ENCODE results near the gene ARHGAP22. TPM values are rescaled to one million over a fixed set of nuclear protein-coding genes. Genes with fewer than 3 reads are reported as not detected.
A peak's percentile ranks its signal among the peaks of the same experiment; 100 is the strongest.

ARHGAP22 gene
- total and polyA plus RNA-seq, 2 experiments from 2014 or later = 3.2 to 7.8 TPM

DNA sequence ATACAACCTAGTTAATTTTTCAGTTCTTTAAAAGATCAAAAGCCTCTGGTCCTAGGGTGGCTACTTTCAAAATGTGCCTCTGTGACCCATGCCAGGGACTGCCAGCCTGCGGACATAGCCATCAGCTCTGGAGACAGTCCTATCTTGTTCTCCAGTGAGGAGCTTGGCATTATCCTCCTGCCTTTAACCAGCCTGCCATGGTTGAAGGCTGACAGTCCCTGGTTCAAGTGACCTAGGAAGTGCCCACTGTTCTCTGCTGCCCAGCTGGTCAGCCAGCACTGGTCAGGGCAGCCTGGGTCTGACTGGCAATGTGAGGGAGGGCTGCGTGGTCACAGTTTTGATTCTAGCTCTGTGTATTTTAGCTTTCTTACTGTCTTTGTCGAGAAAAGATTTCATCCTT is 18.1 kb upstream of the ARHGAP22 start:
- no peak overlapping the region for H3K27ac ChIP-seq
- TF ChIP-seq, protein P1, sequence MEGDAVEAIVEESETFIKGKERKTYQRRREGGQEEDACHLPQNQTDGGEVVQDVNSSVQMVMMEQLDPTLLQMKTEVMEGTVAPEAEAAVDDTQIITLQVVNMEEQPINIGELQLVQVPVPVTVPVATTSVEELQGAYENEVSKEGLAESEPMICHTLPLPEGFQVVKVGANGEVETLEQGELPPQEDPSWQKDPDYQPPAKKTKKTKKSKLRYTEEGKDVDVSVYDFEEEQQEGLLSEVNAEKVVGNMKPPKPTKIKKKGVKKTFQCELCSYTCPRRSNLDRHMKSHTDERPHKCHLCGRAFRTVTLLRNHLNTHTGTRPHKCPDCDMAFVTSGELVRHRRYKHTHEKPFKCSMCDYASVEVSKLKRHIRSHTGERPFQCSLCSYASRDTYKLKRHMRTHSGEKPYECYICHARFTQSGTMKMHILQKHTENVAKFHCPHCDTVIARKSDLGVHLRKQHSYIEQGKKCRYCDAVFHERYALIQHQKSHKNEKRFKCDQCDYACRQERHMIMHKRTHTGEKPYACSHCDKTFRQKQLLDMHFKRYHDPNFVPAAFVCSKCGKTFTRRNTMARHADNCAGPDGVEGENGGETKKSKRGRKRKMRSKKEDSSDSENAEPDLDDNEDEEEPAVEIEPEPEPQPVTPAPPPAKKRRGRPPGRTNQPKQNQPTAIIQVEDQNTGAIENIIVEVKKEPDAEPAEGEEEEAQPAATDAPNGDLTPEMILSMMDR (IDR thresholded peaks at IDR 0.05; ENCODE audit: low read depth, low read length) = no peak
- no peaks in the 10 kb centered on the region for H3K4me1 ChIP-seq (ENCODE audit: low read depth)
- no peak overlapping the region for H3K4me3 ChIP-seq
- H3K36me3 ChIP-seq = no peaks in the 10 kb centered on the region
- H3K27me3 ChIP-seq = no peaks in the 10 kb centered on the region
- DNase-seq (ENCODE audit: low read depth in 1 of 2, low spot score in 1 of 2) = no peak
- H3K9me3 ChIP-seq (ENCODE audit: low read depth) = no peaks in the 10 kb centered on the region

DNA sequence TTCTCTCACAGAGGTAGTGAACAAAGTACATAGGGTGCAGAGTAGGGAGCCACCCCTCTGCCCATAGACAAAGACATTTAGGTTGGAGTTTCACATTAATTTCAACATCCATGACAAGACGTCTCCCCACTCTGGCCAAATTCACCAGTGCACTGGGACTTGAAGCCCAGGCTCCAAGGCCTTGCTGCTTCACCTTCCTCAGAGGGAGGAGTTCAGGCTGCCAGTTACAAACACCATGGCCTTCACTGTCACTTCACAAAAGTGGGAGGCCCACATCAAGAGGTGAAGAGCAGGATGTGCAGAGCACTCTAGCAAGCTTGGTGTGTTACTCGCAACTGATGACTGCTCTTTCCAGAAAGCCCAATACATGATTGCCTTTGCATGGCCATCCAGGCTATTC is 15.8 kb upstream of the ARHGAP22 start:
- no peak for DNase-seq (ENCODE audit: low read depth in 1 of 2, low spot score in 1 of 2)
- TF ChIP-seq, protein P1 (IDR thresholded peaks at IDR 0.05; ENCODE audit: low read depth, low read length) = no peak
- Histone ChIP-seq H3K4me1 (ENCODE audit: low read depth) (no peaks in the 10 kb centered on the region), H3K4me3 (no peak overlapping the region), H3K36me3 (no peaks in the 10 kb centered on the region), H3K27ac (no peak overlapping the region), H3K27me3 (no peaks in the 10 kb centered on the region), H3K9me3 (ENCODE audit: low read depth) (no peaks in the 10 kb centered on the region)

DNA sequence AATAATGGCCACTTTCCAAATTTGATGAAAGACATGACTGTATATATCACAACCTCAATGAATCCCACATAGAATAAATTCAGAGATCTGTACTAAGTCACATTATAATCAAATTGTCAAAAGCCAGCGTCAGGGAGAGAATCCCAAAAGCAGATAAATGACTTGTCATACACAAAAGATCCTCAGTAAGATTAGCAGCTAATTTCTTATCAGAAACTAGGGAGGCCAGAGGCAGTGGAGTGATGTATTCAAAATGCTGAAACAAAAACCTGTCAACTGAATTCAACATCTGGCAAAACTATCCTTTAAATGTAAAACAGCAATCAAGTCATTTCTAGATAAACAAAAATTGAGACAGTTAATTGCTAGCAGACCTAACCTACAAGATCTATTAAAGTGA is 11.6 kb upstream of the ARHGAP22 start:
- Histone ChIP-seq H3K9me3 (ENCODE audit: low read depth) (no peaks in the 10 kb centered on the region), H3K27me3 (no peaks in the 10 kb centered on the region), H3K4me3 (no peak overlapping the region), H3K27ac (no peak overlapping the region), H3K36me3 (no peaks in the 10 kb centered on the region), H3K4me1 (ENCODE audit: low read depth) (no peaks in the 10 kb centered on the region)
- no peak for DNase-seq (ENCODE audit: low read depth in 1 of 2, low spot score in 1 of 2)
- TF ChIP-seq, protein P1 (IDR thresholded peaks at IDR 0.05; ENCODE audit: low read depth, low read length) = no peak

DNA sequence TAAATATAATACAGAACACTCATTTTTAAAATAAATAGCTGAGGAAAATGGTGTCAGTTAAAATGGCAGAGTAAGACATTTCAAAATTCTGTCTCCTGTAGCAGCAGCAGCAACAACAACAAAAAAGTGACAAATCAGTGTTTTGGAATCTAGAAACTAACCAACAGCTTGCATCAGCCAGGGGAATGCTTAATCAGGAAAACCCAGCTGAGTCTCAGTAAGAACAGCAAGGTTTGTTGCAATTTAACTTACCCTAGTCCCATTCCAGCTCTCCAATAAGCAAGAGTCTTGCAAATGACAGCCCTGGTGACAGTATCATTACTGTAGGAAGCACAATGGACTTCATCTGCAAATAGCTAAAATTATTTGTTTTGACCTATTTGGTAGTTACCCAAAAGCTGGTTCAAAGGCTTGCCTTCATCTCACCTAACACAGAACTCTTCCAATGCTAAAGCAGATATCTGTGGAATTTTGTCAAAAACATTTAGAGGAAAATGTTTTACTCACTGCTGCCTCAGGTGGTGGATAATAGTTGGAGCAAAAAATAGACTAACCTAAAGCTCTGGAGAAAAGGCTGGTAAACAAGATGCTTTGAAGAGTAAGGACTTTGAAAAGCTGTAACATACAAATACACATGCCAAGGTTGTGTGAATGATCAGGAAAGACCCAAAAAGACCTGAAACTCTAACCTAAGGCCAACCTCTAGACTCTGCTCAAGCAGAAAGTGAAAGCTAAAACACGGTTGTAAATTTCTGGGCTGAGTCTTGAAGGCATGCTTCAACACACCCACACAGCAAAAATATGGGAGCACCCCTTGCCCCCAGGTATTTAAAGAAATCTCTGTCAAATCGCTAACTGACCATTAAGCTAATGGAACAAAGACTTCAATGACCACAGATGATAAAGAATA is 9.9 kb upstream of the ARHGAP22 start:
- H3K27ac ChIP-seq = no peak overlapping the region
- peak in 1 of 2 donors; percentile 58 for DNase-seq (ENCODE audit: low read depth in 1 of 2, low spot score in 1 of 2)
- no peaks in the 10 kb centered on the region for H3K4me1 ChIP-seq (ENCODE audit: low read depth)
- H3K27me3 ChIP-seq = no peaks in the 10 kb centered on the region
- H3K9me3 ChIP-seq (ENCODE audit: low read depth) = no peaks in the 10 kb centered on the region
- H3K4me3 ChIP-seq = no peak overlapping the region
- no peaks in the 10 kb centered on the region for H3K36me3 ChIP-seq
- TF ChIP-seq, protein P1 (IDR thresholded peaks at IDR 0.05; ENCODE audit: low read depth, low read length) = peak; percentile 50

DNA sequence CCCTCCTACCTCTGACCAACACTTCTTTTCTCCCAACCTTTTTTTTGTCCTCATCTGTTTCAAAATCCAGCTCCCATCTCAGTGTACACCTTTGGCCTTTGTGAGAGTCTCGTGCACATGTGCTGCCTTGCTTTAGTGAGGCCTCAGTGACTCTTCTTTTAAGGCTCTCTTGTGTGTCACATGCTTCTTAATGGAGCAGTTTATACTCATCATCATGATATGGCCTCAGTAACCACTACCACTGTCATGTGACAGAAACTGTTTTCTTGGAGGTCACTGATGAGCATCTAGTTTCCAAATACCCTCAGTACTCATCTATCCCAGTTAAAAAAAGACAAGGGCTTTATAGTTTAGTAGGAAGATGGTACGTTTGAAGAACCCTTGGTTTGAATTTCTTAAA is 8.1 kb upstream of the ARHGAP22 start:
- Histone ChIP-seq H3K36me3 (no peaks in the 10 kb centered on the region), H3K9me3 (ENCODE audit: low read depth) (no peaks in the 10 kb centered on the region), H3K4me3 (no peak overlapping the region), H3K4me1 (ENCODE audit: low read depth) (no peaks in the 10 kb centered on the region), H3K27me3 (no peaks in the 10 kb centered on the region), H3K27ac (no peak overlapping the region)
- TF ChIP-seq, protein P1 (IDR thresholded peaks at IDR 0.05; ENCODE audit: low read depth, low read length) = no peak
- DNase-seq (ENCODE audit: low read depth in 1 of 2, low spot score in 1 of 2) = no peak
